KBM-7 (cell line): ENCODE results near the gene RNF166.

ENCODE experiments used
- DNase-seq: peaks from one replicate; pipeline ENCODE4 v3.0.0-alpha.2; 2015
- in situ Hi-C: fragments of 300-500 bp; cut with MboI; formaldehyde crosslinking; loops from 2 replicates; pipeline ENCODE4 v1.14.3; 2020; ENCODE audit warnings: low sequenced_read_pairs, low pct_unique_long_range_greater_than_20kb, mixed read lengths

Gene RNF166

DNA sequence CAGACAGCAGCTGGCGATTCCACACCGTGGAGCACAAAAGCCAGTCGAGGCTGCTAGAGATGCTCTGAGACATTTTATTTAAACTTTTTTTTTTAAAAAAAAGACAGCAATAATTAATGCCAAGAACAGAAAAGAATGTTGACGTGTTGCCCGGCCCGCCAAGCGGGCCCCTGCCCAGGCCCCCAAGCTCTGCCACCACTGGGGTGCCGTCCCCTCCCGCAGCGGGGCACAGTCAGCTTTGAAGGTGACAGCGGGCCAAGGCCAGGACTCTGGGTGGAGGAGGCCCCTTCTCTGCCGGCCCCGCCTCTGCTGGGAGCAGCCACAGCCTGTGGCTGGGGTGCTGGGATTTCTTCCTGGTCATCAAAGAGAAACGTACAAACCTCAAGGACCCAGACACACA lies 9.8 kb downstream of the RNF166 start:
- in situ Hi-C loops, result no loop called here
- DNase-seq, result no peak

DNA sequence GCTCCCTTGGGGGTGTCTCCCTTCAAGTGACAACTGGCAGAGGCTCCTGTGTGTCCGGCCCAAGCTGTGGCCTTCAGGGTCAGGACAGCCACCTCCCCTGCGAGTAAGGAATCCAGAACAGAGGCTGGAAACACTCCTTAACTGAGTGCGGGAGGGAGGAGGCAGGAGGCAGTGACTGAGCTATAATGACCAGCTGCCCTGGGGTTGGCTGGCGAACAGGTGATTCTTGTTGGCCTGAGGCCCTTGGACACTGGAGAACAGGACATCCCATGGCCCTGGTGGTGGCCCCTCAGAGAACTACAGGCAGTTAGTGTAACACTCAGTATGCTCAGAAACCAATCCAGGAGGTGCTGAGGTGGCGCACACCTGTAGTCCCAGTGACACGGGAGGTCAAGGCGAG lies 10.5 kb downstream of the RNF166 start:
- in situ Hi-C loops, result no loop called here

DNA sequence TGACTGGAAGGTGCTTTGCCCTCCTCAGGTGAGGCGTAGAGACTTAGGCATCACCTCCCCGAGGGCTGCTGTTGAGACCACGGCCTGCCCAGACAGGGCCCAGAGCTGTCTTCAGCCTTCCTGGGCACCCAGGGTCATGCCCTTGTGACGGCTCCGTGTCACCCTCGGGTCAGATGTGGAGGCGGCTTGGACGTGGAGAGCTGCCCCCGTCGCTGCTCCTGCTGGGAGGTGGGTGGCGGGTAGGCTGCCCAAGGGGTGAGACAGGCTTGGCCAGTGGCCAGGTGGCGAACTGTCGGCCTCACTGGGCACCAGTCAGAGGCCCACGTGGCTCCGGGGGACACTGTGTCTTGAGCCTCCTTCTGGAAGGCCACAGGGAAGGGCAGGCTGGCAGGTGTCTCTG lies 11.0 kb downstream of the RNF166 start:
- in situ Hi-C loops, result no loop called here
- DNase-seq, result no peak

More for the DNA sequence above, 10.5 kb downstream of the RNF166 start:
- DNase-seq, result no peak

DNA sequence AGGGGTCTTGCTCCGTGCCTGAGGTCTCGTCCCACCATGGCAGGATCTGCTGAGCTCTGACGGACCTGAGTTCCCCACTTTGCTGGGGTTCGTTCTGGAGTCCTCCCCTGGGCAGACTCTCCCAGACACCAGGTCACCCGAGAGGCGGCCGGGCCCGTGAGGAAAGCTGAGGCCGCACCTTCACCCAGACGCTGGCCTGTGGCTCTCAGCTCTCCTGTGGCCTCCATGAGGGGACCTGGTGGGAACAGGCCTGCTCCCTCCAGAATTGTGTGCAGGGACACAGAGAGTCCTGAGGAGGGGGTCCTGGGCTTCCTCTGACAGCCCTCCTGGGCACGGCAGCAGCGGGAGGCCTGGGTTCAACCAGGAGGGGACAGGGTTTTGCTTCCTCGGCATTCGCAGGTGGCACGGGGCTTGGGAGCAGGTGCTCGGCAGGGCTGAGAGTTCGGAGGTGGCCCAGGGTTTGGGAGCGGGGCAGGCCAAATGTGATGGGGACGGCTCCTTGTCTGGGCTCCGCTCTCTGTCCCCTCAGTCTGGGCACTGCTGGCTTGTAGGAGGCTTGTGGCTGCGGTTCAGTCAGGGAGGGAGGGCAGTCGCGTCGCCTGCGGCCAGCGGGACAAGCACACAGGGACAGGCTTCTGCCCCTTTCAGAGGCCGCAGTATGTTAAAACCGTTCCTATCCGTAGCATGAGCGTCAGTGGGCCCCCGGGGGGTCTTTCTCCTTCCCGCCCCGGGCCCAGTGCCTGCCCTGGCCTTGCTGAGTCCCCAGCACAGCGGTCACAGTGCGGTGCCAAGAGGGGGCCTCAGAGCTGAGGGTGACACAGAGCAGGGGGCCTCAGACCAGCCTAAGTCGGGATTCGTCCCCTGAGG lies 11.8 kb downstream of the RNF166 start:
- in situ Hi-C loops, result no loop called here
- DNase-seq, result no peak

DNA sequence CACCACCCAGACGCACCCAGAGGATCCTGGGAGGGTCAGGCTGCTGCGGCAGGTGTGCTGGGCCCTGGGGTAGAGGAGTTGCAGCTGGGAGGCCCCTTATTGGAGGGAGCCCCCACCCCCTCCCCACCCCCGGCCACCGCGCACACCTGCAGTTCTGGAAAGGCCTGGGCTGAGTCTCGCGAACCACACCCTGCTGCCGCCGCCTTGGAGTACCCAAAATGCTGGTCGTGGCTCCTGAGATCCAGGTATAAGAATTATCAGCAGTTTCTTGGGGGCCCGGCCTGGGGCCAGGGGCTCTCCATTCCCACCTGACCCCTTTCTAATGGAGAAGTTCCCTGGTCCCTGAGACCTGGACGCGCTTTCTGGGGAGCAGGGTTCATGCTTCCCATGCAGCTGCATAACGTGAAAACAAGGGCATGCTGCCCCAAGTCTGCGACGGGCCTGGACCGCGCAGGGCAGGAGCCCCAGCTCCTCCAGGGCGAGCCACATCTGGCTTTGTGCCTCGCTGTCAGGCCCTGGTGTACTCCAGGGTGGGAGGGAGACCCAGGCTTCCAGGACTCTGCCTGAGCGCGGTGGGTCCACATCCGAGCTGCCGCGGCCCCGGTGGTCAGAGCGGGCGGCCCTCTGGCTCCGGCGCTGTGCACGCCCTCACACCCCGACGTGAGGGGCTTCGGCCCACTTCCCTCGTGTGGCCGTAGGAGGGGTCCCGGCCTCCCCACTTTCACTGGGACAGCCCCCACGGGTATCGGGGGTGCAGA lies 12.6 kb downstream of the RNF166 start:
- in situ Hi-C loops, result no loop called here
- DNase-seq, result no peak

DNA sequence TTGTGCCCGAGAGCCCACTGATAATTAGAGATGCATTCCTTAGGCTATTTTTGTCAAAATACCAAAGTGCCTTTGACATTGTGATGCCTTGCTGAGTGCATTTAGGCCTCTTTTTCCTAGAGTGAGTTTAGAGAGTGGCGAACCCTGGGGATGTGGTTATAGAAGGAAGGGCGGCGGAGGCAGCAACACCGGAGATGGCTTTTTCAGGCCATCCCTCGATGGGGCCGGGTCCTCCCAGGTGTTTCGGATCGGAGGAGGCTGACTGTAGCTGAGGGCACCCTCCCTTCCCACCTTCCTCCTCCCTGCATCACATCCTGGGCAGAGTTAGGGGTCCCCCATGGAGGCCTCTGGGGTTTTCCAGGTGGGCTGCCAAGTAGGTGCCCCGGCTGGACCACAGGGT lies 13.3 kb downstream of the RNF166 start:
- in situ Hi-C loops, result no loop called here

DNA sequence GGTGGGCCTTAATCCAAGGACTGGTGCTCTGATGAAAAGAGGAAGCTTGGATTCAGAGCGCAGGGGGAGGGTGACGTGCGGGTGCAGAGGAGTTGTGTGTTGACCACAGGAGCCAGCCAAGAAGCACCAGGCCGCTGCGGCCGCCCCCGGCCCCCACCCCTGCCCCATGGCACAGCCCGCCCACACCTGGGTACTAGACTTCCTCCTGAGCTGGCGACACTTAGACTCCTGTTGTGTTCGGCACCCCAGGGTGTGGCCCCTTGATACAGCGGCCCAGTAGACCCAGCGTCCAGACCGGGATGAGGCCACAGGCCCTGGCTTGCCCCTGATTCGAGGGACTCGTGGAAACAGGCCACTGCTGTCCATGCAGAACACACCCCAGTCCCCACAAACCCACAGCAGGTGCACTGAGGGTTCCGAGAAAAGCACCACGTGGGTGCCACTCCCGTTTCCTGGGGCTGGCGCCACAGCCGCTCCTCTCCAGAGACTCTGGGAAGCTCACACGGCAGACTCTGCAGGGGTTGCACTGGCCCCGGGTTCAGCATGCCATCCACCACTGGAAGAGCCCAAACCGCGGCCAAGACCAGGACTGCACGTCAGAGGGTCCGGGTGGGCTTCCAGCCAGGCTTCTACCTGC lies 14.2 kb downstream of the RNF166 start:
- in situ Hi-C loops, result no loop called here
- DNase-seq, result peak; percentile 89

More for the DNA sequence above, 13.3 kb downstream of the RNF166 start:
- no peak for DNase-seq

DNA sequence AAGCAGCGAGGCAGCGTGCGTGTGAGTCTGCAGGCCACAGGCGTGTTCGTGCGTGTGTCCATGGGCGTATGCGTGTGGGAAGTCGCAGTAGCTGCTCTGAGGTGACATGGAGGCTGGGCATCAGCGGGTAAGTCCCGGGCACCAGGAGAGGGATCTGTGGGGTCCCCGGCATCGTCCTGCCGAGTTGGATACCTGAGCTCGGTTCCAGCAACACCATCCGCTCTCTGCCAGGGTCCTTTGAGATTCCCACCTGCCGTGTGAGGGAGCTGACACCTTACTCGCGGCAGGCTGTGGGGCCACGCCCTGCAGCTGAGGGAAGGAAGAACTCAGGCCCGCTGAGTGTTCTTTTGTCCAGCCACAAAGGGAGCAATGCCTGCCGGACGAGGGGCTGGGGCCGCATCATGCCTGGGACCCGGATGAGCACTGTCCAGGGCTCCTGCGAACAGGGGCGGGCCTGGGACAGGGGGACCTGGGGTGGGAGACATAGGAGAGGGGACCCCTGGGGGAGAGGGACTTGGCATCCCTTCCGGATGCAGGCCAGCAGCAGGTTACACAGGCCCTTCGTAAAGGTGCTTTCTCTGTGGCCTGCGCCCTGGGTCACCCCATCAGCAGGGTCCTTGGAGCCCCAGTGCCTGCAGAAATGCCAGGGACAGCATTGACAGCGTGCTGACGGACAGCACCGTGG lies 14.9 kb downstream of the RNF166 start:
- in situ Hi-C loops, result no loop called here

DNA sequence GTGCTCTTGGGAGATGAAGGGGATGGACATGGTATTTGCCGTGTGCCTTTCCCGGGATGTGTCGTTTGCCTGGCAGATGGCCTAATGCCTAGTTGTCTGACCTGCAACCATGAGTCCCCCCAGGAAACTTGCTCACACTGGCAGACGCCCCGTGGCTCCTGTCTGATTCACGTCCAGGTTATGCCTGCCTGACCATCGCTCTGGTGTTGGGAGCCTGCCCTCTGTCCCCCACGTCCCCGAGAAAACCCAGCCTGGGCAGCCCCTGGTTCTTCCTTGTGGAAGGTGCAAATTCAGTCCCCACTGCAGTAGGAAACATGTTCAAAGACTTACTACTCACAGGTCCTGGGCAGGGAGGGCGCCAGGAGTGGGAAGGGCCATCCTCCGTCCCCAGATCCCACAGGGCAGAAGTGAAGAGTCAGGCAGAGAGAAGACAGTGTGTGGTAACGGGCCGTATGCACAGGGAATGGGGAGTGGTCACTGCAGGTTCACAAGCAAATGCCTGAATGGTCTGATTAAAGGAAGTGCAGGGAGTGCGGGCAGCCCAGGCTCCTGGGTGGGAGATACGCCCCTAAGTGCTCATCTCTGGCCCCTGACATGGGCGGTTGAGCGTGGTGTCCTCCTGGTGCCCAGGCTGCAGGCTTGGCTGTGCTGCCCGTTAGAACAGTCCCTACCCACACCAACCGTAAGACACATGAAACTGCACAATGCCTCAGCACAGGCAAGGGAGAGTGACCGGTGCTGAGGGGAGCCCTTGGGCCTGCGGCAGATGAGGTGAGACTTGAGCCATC lies 15.7 kb downstream of the RNF166 start:
- in situ Hi-C loops, result no loop called here
- DNase-seq, result no peak

More for the DNA sequence above, 14.9 kb downstream of the RNF166 start:
- no peak for DNase-seq

DNA sequence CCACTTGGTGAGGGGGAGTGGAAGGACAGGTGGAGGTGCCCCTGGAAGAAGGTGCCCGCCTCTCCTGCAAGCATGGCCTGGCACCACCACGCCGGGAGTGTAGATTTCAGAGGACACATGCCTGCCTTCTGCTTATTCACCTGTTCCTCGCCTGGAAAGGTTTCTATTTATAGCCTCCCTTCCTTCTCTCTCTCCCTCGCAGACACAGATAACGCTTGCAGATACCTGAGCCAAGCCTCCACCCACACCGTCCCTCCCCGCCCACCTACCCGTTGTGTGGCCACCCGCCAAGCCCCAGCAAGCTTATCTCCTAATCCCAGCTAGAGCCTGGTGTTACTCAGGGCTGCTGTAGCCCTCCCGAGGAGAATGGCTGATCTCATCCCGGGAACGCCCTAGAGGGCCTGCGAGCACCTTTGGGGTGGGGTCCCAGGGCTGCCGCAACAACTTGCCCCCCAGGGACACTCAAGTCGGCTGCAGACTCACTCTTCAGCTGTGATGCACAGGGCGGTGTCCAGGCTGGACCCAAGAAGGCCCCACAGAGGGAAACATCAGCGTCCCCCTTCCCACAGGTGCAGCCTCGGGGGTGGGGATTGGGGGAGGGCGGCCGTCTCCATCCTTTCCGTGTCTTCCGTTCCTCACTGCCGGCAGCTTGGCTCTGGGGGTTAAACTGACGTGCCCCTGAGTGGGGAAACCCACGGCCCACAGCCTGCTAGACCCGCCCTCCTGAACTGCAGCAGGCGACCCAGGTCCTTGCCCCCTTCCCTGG lies 18.0 kb downstream of the RNF166 start:
- no peak for DNase-seq
- in situ Hi-C loops, result no loop called here

DNA sequence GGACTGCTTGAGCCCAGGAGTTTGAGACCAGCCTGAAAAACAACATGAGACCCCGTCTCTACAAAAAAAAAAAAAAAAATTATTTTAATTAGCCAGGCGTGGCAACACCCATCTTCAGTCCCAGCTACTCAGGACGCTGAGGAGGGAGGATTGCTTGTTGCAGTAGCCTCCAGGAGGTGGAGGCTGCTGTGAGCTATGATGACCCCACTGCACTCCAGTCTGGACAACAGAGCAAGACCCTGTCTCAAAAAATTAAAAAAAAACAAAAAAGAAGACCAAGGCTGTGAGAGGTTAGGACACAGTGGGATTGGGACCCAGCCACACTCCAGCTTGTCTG lies 18.6 kb downstream of the RNF166 start:
- no peak for DNase-seq
- in situ Hi-C loops, result no loop called here

DNA sequence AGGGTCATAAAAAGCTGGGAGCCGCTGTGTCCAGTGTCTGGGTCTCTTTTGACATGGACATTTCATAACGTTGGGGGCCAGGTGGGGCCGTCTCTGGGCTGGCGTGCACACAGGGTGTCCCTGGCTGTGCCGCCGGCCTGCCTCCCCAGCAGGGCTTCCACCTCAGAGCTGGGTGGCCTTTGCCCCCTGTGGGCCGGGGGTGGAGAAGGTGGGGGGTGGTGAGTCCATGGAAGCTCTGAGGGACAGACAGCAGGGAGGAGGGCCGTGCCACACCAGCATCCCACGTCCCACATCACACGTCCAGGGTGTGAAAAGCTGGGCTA lies 19.0 kb downstream of the RNF166 start:
- DNase-seq, result no peak

DNA sequence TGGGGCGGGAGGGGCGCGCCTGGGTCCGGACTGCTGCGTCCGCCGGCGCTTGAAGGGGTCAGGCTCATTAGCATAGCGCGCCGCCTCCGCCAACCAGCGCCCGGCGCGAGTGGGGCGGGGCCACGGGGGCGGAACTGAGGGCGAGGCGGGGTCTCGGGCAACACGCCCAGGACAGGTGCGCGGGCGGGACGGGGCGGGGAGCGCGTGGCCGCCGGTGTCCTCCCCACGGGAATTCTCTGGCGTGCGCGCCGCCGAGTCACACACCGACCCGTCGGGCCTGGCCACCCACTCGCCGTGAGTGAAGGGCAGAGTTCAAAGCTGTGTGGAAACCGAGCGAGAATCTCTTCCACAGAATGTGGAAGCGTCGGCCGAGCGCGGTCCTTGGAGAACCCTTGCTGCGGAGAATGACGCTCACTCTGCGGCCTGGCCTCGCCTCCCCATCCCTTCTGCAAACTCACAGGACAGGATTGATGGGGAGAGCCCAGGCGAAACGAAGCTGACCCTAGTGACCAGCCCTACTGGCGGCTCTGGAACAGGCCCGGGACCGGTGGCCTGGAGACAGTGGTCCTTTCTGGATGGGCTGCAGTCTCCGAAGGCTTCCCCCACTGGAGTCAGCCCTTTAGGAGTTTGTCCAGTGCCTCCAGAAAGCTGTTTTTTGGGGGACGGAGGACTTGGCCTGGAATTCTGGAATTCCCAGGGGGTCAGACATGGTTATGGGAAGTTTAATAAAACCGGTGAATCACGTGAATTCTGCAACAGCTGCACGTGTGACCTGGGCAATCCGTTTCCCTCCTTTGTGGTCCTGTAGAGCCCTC lies 19.6 kb downstream of the RNF166 start, which contains the start of gene SNAI3:
Gene SNAI3 (minus strand): TSS at position 69 of the 815 bp plus-strand sequence. CDS start 101 bp downstream, outside the sequence.
- in situ Hi-C loops, result no loop called here
- DNase-seq, result peak; percentile 80

More for the DNA sequence above, 19.0 kb downstream of the RNF166 start:
- in situ Hi-C loops, result no loop called here

DNA sequence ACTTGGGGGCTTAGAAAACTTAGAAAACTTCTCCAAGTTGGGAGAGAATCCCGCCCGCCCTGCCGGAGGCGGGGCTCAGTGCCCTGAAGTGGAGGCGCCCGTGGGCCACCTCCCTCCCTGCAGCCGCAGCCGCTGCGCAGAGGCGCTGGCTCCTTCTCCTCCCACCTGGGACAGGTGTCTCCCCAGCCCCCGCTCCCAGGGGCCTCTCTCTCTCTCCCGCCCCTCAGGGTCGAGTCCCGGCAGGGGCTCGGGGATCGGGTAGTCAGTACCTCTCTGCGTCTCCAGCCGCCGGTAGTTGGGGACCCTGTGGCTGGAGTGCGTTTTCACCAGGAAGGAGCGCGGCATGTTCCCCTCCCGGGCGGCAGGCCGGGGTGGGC lies 20.2 kb downstream of the RNF166 start:
- DNase-seq, result no peak

DNA sequence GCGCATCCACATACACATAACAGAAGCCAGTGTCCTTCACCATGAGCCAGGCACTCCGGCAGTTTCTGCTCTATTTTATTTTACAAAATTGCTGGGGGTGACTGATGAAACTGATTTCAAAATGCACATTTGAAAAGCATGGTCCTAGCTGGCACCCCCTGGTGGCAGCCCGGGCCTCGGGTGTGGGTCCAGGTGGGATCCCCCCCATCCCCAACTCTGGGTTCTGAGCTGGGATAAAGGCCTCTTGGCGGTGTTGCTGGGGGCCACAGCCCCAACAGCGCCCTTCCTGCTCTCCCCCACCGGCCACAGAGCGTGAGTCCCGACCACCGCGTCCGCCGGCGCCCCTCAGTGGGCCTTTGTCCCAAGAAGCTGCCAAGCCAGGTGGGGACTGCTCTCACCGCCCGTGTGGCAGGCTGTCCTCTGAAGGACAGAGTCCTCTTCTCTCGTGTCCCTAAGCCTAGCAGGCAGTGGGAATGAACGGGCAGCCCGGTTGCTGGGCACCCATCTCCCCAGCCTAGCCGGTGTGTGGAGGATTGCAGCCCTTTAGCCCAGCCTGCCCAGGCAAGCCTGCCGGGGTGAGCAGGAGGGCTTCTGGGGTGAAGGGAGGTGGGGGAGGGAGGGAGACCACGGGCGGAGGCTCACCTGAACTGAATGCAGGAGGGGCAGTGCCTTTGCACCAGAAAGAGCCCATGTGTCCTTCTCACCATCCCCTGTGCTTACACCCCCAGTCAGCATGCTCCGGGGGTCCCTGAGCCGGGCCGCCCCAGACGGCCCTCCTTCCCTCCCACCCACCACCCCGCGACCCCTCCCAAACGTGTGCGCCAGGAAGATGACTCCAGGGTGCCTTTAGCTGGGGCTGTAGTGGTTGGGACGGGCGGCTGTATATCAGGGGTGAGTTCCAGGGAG lies 20.8 kb downstream of the RNF166 start:
- in situ Hi-C loops, result no loop called here
- peak; percentile 64 for DNase-seq

More for the DNA sequence above, 20.2 kb downstream of the RNF166 start:
- in situ Hi-C loops, result no loop called here

DNA sequence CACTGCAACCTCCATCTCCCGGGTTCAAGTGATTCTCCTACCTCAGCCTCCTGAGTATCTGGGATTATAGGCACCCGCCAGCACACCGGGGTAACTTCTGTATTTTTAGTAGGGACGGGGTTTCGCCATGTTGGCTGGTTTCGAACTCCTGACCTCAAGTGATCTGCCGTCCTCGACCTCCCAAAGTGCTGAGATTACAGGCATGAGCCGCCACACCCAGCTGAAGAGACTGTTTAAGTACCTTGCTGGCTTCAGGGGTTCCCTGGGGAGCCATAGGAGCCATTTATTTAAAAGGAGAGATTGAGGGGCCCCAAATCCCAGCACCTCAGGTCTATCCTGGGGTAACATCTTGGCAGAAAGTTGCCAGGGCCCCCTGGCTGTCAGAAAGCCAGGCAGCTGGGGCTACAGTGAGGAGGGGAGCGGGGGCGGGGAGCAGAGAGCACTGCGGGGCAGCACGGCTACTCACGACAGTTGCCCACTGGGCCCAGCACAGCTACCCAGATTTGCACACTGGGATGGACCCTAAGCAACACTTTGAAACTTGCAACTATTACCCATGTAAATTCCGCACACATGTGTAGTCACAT lies 21.5 kb downstream of the RNF166 start:
- in situ Hi-C loops, result no loop called here

More for the DNA sequence above, 21.5 kb downstream of the RNF166 start:
- no peak for DNase-seq
